GM12875 (cell line): Measurements from ENCODE around the gene APBB2.

Experiments used
- H3K4me3 ChIP-seq: one replicate; pipeline ENCODE4 v1.5.1; 2011; ENCODE audit warnings: low read depth, low read length, control low read depth
- TF ChIP-seq, protein P1 (sequence below): IDR thresholded peaks from 2 replicates; pipeline ENCODE4 v1.5.1; 2011; ENCODE audit warnings: low read depth, mild to moderate bottlenecking, control low read depth, inconsistent platforms, low read length, moderate library complexity, borderline replicate concordance; ENCODE audit not compliant: insufficient read depth

The APBB2 gene

DNA sequence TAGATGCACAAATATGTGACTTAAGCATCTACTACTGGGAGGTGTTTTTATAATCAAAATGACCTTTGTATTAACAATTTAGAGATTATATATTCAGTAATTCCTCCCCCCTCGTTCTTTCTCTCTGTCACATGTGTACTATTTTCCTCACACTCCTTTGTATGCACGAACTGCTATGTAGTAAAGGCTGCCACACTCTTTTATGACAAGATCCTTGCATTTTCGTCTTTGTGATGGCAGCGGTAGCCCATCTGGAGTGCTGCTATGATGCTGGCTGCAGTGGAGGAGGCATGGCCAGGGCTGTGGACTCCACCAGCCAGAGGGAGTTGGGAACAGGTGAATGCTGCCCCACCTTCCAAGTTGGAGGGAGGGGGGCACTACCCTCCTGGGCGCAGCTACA, 248.3 kb downstream of the APBB2 start:
- no peak overlapping the region for H3K4me3 ChIP-seq
- TF ChIP-seq, protein P1, sequence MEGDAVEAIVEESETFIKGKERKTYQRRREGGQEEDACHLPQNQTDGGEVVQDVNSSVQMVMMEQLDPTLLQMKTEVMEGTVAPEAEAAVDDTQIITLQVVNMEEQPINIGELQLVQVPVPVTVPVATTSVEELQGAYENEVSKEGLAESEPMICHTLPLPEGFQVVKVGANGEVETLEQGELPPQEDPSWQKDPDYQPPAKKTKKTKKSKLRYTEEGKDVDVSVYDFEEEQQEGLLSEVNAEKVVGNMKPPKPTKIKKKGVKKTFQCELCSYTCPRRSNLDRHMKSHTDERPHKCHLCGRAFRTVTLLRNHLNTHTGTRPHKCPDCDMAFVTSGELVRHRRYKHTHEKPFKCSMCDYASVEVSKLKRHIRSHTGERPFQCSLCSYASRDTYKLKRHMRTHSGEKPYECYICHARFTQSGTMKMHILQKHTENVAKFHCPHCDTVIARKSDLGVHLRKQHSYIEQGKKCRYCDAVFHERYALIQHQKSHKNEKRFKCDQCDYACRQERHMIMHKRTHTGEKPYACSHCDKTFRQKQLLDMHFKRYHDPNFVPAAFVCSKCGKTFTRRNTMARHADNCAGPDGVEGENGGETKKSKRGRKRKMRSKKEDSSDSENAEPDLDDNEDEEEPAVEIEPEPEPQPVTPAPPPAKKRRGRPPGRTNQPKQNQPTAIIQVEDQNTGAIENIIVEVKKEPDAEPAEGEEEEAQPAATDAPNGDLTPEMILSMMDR = no peak

GRCh38 chr4:40963897-40964478, 250.4 kb downstream of the APBB2 start:
- no peak overlapping the region for H3K4me3 ChIP-seq
- TF ChIP-seq, protein P1 = no peak

- no peak overlapping the region for H3K4me3 ChIP-seq
- TF ChIP-seq, protein P1 = no peak
These were observed 251.7 kb downstream of the APBB2 start for GRCh38 chr4:40962551-40963180.

- TF ChIP-seq, protein P1 = no peak
- H3K4me3 ChIP-seq = no peak overlapping the region
These were observed 253.4 kb downstream of the APBB2 start for GRCh38 chr4:40960941-40961340.

- no peak overlapping the region for H3K4me3 ChIP-seq
- TF ChIP-seq, protein P1 = no peak
These were observed 257.1 kb downstream of the APBB2 start for GRCh38 chr4:40957281-40957680.

DNA sequence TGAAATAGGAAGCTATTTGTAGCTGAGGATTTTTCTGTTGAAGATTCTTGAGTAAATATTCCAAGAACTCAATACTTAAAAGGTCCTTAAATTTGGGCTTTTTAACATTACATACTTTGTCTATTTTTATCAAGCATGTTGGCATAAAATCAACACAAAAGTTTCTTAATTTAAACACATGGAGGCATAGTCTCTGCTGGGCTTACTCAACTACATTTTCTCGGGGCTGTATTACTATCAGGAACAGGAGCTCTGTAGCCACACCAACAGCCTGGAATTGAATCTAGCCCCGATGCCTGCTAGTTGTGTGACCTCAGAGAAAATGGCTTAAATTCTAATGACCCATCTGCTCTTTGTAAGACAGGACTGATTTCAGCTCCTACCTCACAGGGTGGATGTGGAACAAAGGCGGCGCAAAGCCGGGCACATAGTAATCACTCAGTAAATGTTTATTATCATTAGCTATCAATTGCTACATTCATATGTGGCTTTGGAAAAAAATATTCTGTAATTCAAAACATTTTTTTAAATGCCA, 257.6 kb downstream of the APBB2 start:
- TF ChIP-seq, protein P1 = no peak
- H3K4me3 ChIP-seq = no peak overlapping the region
